Heart left ventricle (tissue), 16 donors: ENCODE results near the gene TEAD1. TPM values are rescaled to one million over a fixed set of nuclear protein-coding genes. Genes with fewer than 3 reads are reported as not detected.

Experiments used
- ATAC-seq, 4 donors: fragments of 200-7000 bp; cut with Tn5 transposase; one replicate each; pipeline ENCODE4 v1.9.1; 2020 to 2022; ENCODE audit warnings: moderate library complexity in 4 of 4, mild to moderate bottlenecking in 3 of 4, moderate number of reproducible peaks in 1 of 4
- DNase-seq, 5 donors: peaks; one replicate each; pipeline ENCODE4 v3.0.0-alpha.2; 2020
- H3K27ac ChIP-seq, 12 donors: fragments of 200-600 bp; sonication (generic) in 4 of 12; one replicate each; pipeline versions ENCODE4 v1.5.0 to v1.8.0; 2016 to 2022; ENCODE audit warnings: mild to moderate bottlenecking in 2 of 12
- H3K27me3 ChIP-seq, 9 donors: fragments of 200-600 bp; sonication (generic) in 2 of 9; one replicate each; pipeline versions ENCODE4 v1.5.1 to v1.8.0; 2016 to 2022; ENCODE audit warnings: mild to moderate bottlenecking in 3 of 9
- H3K36me3 ChIP-seq, 9 donors: fragments of 200-600 bp; sonication (generic) in 2 of 9; one replicate each; pipeline versions ENCODE4 v1.5.0 to v1.8.0; 2018 to 2022; ENCODE audit warnings: mild to moderate bottlenecking in 2 of 9
- H3K4me1 ChIP-seq, 12 donors: fragments of 200-600 bp; sonication (generic) in 4 of 12; one replicate each; pipeline versions ENCODE4 v1.5.0 to v1.8.0; 2016 to 2022; ENCODE audit warnings: mild to moderate bottlenecking in 3 of 12
- H3K4me3 ChIP-seq, 12 donors: fragments of 200-600 bp; sonication (generic) in 4 of 12; one replicate each; pipeline versions ENCODE4 v1.5.0 to v1.8.0; 2017 to 2022; ENCODE audit warnings: mild to moderate bottlenecking in 9 of 12, moderate library complexity in 4 of 12
- H3K9me3 ChIP-seq, 12 donors: fragments of 200-600 bp; sonication (generic) in 4 of 12; one replicate each; pipeline versions ENCODE4 v1.5.0 to v1.8.0; 2016 to 2022; ENCODE audit warnings: mild to moderate bottlenecking in 1 of 12
- POLR2A ChIP-seq, 2 donors: fragments of 450-650 bp; IDR thresholded peaks; one replicate each; pipeline ENCODE4 v1.6.1; 2017; ENCODE audit warnings: antibody characterized with exemption in 2 of 2, mild to moderate bottlenecking in 2 of 2, moderate library complexity in 2 of 2
- WGBS, 4 donors: extraction: QIAGEN DNeasy Blood & Tissue Kit in 2 of 4; methylation state at CpG; one replicate each; pipeline versions ENCODE4 v1.1.5 to v1.1.7; 2013 to 2018; 5-methylcytosine and 5-hydroxymethylcytosine counted together
- intact Hi-C, 10 donors: fragments of 100-400 bp; cut with DNase I; formaldehyde crosslinking; loops; one replicate each; pipeline versions ENCODE4 v1.11.1 to v1.14.2; 2022
- polyA plus RNA-seq, 2 donors: library from polyadenylated mRNA; stranded (reverse); fragments of 200-250 nt; gene quantifications; one replicate each; pipeline ENCODE4 v1.2.3, GENCODE V29; 2013
- total RNA-seq, 9 donors: library from RNA; depleted of rRNA in 2 of 9; stranded (reverse); fragments of >200 nt in 2 of 9; fragmentation: NEBNext Ultra II Directional in 3 of 9; extraction: Animal tissue kit (Norgen Biotek cat#: 25700) in 3 of 9; gene quantifications; one replicate each; pipeline versions ENCODE4 v1.1.0 to v1.2.4, GENCODE V29; 2016 to 2023
- TF ChIP-seq, protein P1 (sequence below), 12 donors: fragments of 200-600 bp; sonication (generic) in 4 of 12; IDR thresholded peaks; one replicate each; pipeline versions ENCODE4 v1.5.0 to v1.8.0; 2018 to 2022; ENCODE audit warnings: antibody characterized with exemption in 12 of 12, mild to moderate bottlenecking in 5 of 12
- donor health status: ischemic (EF 13 %, LVEDD 7.1; RV severe dilation, severe dysfunction).
- donor health status: healthy with polysubstance abuse.
- donor health status: DM: no; HTN: yes; CAD: no.
- donor health status: DM: no; HTN: no; CAD: no.
- donor health status: ischemic (EF 25% LVEDD 6.9; RV normal size, moderate dysfunction).
- donor health status: ischemic (EF 25% LVEDD 5.7; RV mildly dilated, moderate dysfunction).
- donor health status: healthy.
- donor health status: DM: yes; HTN: yes; CAD: no.
- donor health status: ischemic (EF 35%, LVEDD 5.7; RV mildly dilated, moderate dysfunction).
- donor health status: nonischemic (EF 11% LVEDD 7.7; RV severe dilation, severe dysfunction).
- donor health status: DM: yes; HTN: yes; CAD: no.
- donor health status: PGD.
- donor health status: ischemic (EF 29% LVEDD 5.4; RV normal size, mild dysfunction).
- donor health status: nonischemic (EF 23%, LVEDD 6.1; RV moderate dilation, normal function).

TEAD1 gene
- total and polyA plus RNA-seq, 11 donors = 14.4 to 161 (median 113) TPM

GRCh38 chr11:12817681-12818332 is 143.6 kb downstream of the TEAD1 start:
- intact Hi-C loops = loop anchor here in 5 of 10 donors (5.0 to 10.0 kb wide), 4 partner anchors 141 to 403 kb away; partner anchors contain the start of gene TEAD1 (in 2 of the 5)
- no peaks in the 10 kb centered on the region for H3K9me3 ChIP-seq
- ATAC-seq (no peak), DNase-seq (no peak)
- TF ChIP-seq, protein P1, sequence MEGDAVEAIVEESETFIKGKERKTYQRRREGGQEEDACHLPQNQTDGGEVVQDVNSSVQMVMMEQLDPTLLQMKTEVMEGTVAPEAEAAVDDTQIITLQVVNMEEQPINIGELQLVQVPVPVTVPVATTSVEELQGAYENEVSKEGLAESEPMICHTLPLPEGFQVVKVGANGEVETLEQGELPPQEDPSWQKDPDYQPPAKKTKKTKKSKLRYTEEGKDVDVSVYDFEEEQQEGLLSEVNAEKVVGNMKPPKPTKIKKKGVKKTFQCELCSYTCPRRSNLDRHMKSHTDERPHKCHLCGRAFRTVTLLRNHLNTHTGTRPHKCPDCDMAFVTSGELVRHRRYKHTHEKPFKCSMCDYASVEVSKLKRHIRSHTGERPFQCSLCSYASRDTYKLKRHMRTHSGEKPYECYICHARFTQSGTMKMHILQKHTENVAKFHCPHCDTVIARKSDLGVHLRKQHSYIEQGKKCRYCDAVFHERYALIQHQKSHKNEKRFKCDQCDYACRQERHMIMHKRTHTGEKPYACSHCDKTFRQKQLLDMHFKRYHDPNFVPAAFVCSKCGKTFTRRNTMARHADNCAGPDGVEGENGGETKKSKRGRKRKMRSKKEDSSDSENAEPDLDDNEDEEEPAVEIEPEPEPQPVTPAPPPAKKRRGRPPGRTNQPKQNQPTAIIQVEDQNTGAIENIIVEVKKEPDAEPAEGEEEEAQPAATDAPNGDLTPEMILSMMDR (IDR thresholded peaks at IDR 0.05) = no peak
- TF ChIP-seq POLR2A (IDR thresholded peaks at IDR 0.05) = no peak
- H3K27ac ChIP-seq = peak overlapping the region in 2 of 12 donors; percentile 18 to 27
- no peaks in the 10 kb centered on the region for H3K27me3 ChIP-seq
- no peak overlapping the region for H3K4me3 ChIP-seq
- peaks cover 3 to 65% (median 47%) of the 10 kb centered on the region in 12 donors for H3K4me1 ChIP-seq
- no peaks in the 10 kb centered on the region for H3K36me3 ChIP-seq
- WGBS, 4 donors = 87 to 89% (median 88%) methylated on average over 6 of the region's 6 CpGs

GRCh38 chr11:12818333-12819015 is 144.3 kb downstream of the TEAD1 start:
- no peak for TF ChIP-seq POLR2A (IDR thresholded peaks at IDR 0.05)
- TF ChIP-seq, protein P1 (IDR thresholded peaks at IDR 0.05) = no peak
- WGBS, 4 donors = 46 to 65% (median 59%) methylated on average over 4 of the region's 4 CpGs
- Histone ChIP-seq H3K4me3 (no peak overlapping the region), H3K9me3 (no peaks in the 10 kb centered on the region), H3K27ac (peak overlapping the region in 5 of 12 donors; percentile 13 to 34 (median 27)), H3K4me1 (peaks cover 3 to 64% (median 42%) of the 10 kb centered on the region in 12 donors), H3K27me3 (no peaks in the 10 kb centered on the region), H3K36me3 (no peaks in the 10 kb centered on the region)
- ATAC-seq = peak in 3 of 4 donors; percentile 16 to 59 (median 46)
- DNase-seq = peak in 4 of 5 donors; percentile 54 to 77 (median 56)
- intact Hi-C loops = loop anchor here in 5 of 10 donors (5.0 to 10.0 kb wide), 4 partner anchors 141 to 404 kb away; partner anchors contain the start of gene TEAD1 (in 2 of the 5)

DNA sequence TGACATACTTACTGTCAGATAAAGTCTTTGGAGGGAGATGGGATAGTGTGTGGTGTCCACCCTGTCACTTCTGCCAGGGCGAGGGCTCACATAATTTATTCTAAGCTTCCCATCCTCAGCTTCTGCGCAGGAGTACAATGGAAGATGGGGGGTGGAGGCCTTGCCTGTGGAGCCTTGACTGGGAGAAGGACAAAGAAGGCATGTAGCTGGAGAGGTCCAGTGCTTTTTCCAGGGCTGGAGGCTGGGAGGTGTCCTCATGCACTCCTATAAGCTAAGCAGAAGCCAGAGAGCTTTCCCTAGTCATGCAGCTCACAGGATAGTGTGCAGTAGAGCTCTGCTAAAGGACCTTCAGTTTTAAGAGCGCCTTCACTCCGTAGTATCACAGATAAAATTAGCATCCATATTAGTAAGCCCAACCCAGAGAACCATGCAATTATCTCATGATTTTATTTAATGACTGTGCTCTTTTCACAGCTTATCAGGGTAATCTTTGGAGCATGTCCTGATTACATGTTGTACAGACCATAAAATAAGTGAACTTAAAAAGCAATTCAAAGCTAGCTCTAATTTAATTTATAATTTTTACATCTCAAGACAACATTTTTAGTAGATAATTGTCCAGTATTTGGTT is 148.3 kb downstream of the TEAD1 start:
- intact Hi-C loops = loop anchor here in 2 of 10 donors (5.0 to 10.0 kb wide), 2 partner anchors 148 to 410 kb away; partner anchors contain the start of gene TEAD1 (in 1 of the 2)
- Histone ChIP-seq H3K4me1 (peaks cover 0 to 63% (median 28%) of the 10 kb centered on the region in 12 donors), H3K4me3 (no peak overlapping the region), H3K36me3 (no peaks in the 10 kb centered on the region), H3K27ac (no peak overlapping the region), H3K27me3 (no peaks in the 10 kb centered on the region), H3K9me3 (peaks cover 0 to 7% (median 0%) of the 10 kb centered on the region in 12 donors)
- peak in 1 of 4 donors; percentile 32 for ATAC-seq
- 75 to 89% (median 76%) methylated on average over 4 of the region's 4 CpGs for WGBS, 4 donors
- no peak for TF ChIP-seq POLR2A (IDR thresholded peaks at IDR 0.05)
- no peak for DNase-seq

GRCh38 chr11:12824281-12825041 is 150.2 kb downstream of the TEAD1 start:
- DNase-seq (peak in 1 of 5 donors; percentile 35), ATAC-seq (peak; percentile 61 to 74 (median 67))
- Histone ChIP-seq H3K4me1 (peaks cover 0 to 58% (median 28%) of the 10 kb centered on the region in 12 donors), H3K27ac (peak overlapping the region in 11 of 12 donors; percentile 20 to 74 (median 62)), H3K4me3 (no peak overlapping the region), H3K27me3 (no peaks in the 10 kb centered on the region), H3K36me3 (no peaks in the 10 kb centered on the region), H3K9me3 (peaks cover 0 to 7% (median 0%) of the 10 kb centered on the region in 12 donors)
- TF ChIP-seq POLR2A (IDR thresholded peaks at IDR 0.05) = no peak
- TF ChIP-seq, protein P1 (IDR thresholded peaks at IDR 0.05) = peak in 2 of 12 donors; percentile 27 to 40
- WGBS, 4 donors = 30 to 40% (median 33%) methylated on average over 10 of the region's 10 CpGs
- intact Hi-C loops = loop anchor here in 4 of 10 donors (5.0 to 10.0 kb wide), 4 partner anchors 63 to 412 kb away; partner anchors contain the start of gene TEAD1 (in 3 of the 4)
